ENCODE results near the gene ABHD14A. TPM values are rescaled to one million over a fixed set of nuclear protein-coding genes. Genes with fewer than 3 reads are reported as not detected.

Gene ABHD14A
- total RNA-seq, 2 experiments from 2014 or later, result 7.9 to 8.6 TPM

GRCh38 chr3:52018319-52019000 is 43.6 kb downstream of the ABHD14A start:
- DNase-seq, result no peak
- H3K27ac Mint-ChIP-seq, result no peak overlapping the region
- no peaks in the 10 kb centered on the region for H3K4me1 Mint-ChIP-seq (ENCODE audit: low read depth)
- ChIA-PET POLR2A (no interaction called here), CTCF (no interaction called here)
- H3K4me3 Mint-ChIP-seq, result no peak overlapping the region
- no peaks in the 10 kb centered on the region for H3K36me3 Mint-ChIP-seq
- H3K27me3 Mint-ChIP-seq, result no peaks in the 10 kb centered on the region
- intact Hi-C loops (cut with micrococcal nuclease), result no loop called here
- no peaks in the 10 kb centered on the region for H3K9me3 Mint-ChIP-seq

DNA sequence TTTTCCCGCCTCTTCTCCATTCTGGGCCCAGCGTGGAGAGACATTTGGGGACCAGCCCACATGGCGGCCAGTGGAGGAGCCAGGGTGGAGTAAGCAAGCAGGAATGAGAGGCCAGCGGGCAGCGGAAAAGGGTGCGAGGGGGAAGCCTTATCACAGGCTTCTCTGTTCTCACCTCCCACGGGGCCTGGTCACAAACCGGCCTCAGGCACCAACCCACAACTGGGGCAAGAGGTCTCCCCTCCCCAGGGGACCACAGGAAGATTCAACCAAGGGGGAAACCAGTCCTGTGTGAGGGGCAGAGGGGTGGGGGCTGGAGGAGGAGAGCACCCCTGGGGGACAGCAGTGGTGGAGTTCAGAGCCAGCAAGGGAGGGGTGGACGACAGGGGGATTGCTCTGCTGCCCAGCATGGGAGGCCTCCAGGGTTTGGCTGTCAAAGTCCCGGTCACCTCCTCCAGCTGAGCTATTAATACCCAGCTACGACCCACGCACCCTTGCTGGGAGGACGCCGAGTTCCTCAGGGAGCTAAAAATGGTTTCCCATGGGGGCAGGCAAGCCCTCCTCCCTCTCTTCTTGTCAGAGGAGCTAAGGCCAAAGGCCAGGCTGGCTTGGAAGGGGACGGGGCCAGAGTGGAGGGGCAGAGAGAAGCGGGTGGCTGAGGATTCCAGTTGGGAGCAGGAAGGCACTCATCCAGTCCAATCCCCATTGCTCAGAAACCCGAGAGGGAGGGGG is 44.7 kb downstream of the ABHD14A start:
- CTCF ChIA-PET, result no interaction called here
- no peak for DNase-seq
- Mint-ChIP-seq H3K9me3 (no peaks in the 10 kb centered on the region), H3K27ac (no peak overlapping the region), H3K27me3 (no peaks in the 10 kb centered on the region), H3K36me3 (no peaks in the 10 kb centered on the region), H3K4me3 (no peak overlapping the region), H3K4me1 (ENCODE audit: low read depth) (peaks cover 4% of the 10 kb centered on the region)
- intact Hi-C loops (cut with micrococcal nuclease), result no loop called here
- POLR2A ChIA-PET, result no interaction called here

DNA sequence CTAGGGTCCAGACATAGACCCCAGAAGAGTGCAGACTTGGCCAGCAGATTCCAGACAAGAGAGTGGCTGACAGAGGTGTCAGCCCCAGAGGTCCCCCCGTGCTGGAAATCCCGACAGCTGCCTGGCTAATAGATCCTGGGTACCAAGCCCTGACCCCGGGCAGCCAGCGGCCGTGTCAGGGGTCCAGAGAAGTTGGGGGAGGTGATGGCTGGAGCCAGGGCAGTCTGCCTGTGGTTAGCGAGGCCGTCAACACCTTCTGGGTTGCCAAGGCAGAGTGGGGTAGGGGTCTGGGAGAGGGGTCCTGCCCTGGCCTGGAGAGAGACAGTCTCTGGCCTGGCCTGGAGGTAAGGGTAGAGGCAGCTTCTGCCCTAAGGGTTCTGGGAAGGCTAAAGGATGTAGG is 45.9 kb downstream of the ABHD14A start:
- peaks cover 4% of the 10 kb centered on the region for H3K4me1 Mint-ChIP-seq (ENCODE audit: low read depth)
- POLR2A ChIA-PET, result no interaction called here

DNA sequence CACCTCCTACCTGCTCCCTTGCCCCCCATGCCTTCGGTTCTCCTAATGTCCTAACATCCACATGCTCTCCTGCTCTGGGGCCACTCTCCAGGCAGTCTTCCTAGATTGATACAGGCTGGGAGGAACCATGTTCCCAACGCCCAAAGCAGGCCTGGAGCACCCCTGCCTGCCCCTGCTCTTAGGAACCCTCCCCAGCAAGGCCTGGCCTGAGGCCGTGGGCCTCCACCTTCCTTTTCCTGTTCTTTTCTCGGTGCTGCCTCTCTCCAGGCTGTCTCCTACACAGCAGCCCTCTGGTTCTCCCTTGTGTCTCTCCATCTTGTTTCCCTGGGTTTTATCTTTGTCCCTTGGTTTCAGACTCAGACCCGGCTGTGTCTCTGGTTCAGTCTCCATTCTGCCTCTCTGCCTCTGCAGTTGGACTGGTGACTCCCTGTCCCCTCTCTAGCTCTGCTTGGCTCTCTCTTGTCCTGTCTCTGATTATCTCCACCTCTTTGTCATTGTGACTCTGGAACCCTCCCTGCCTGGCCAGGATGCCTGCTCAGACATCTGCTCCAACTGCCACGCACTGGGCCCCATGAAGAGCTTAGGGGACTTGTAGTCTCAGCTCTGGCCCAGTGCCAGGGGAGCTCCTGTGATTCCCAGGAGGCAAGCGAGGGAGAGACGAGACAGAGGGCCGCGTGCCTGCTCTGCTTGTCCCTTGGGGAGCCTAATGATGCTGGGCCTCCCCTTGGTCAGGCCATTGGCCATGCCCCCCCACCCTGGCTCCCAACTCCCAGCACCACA is 46.8 kb downstream of the ABHD14A start:
- peaks cover 4% of the 10 kb centered on the region for H3K4me1 Mint-ChIP-seq (ENCODE audit: low read depth)
- no peak for DNase-seq
- intact Hi-C loops (cut with micrococcal nuclease), result no loop called here
- no peak overlapping the region for H3K4me3 Mint-ChIP-seq
- CTCF ChIA-PET, result no interaction called here
- no peaks in the 10 kb centered on the region for H3K27me3 Mint-ChIP-seq
- no peak overlapping the region for H3K27ac Mint-ChIP-seq
- H3K9me3 Mint-ChIP-seq, result no peaks in the 10 kb centered on the region
- POLR2A ChIA-PET, result no interaction called here
- no peaks in the 10 kb centered on the region for H3K36me3 Mint-ChIP-seq

More for the DNA sequence above, 45.9 kb downstream of the ABHD14A start:
- H3K36me3 Mint-ChIP-seq, result no peaks in the 10 kb centered on the region
- no peak for DNase-seq
- CTCF ChIA-PET, result no interaction called here
- intact Hi-C loops (cut with micrococcal nuclease), result no loop called here
- H3K27ac Mint-ChIP-seq, result no peak overlapping the region
- no peaks in the 10 kb centered on the region for H3K9me3 Mint-ChIP-seq
- no peak overlapping the region for H3K4me3 Mint-ChIP-seq
- no peaks in the 10 kb centered on the region for H3K27me3 Mint-ChIP-seq

GRCh38 chr3:52022323-52023100 is 47.6 kb downstream of the ABHD14A start:
- DNase-seq, result no peak
- intact Hi-C loops (cut with micrococcal nuclease), result no loop called here
- ChIA-PET POLR2A (no interaction called here), CTCF (no interaction called here)
- Mint-ChIP-seq H3K9me3 (no peaks in the 10 kb centered on the region), H3K4me3 (no peak overlapping the region), H3K4me1 (ENCODE audit: low read depth) (peaks cover 4% of the 10 kb centered on the region), H3K27me3 (no peaks in the 10 kb centered on the region), H3K27ac (no peak overlapping the region), H3K36me3 (no peaks in the 10 kb centered on the region)

DNA sequence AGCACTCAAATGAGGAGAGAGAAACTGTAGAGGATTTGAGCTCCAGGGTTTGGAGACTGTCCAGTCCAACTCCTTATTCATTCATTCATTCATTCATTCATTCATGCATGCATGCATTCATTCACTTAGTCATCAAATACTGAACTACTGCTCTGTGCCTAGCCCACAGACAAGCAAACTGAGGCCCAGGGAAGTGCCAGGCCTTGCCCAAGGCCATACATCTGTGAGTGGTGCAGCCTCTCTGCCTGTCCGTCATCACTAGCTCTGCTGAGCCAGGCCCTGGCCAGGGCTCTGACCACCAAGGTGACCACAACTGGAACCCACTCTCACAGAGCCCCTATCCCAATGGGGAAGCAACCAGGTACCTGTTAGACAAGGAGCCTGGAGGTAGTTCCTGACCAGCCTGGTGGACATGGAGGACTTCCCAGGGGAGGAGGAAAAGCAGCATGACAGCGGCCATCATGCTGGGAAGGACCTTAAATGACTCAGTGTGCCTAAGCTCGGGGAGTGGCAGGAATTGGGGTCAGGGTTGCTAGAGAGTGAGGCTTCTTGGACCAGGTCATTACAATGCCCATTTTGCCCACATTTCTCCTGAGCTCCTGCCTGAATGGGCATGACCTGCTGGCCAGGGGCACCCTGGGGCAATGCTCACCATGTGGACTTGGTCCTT is 48.4 kb downstream of the ABHD14A start:
- intact Hi-C loops (cut with micrococcal nuclease), result no loop called here
- POLR2A ChIA-PET, result no interaction called here
- DNase-seq, result no peak
- Mint-ChIP-seq H3K4me3 (no peak overlapping the region), H3K9me3 (no peaks in the 10 kb centered on the region), H3K4me1 (ENCODE audit: low read depth) (peaks cover 4% of the 10 kb centered on the region), H3K27ac (no peak overlapping the region), H3K36me3 (no peaks in the 10 kb centered on the region), H3K27me3 (no peaks in the 10 kb centered on the region)
- CTCF ChIA-PET, result no interaction called here

DNA sequence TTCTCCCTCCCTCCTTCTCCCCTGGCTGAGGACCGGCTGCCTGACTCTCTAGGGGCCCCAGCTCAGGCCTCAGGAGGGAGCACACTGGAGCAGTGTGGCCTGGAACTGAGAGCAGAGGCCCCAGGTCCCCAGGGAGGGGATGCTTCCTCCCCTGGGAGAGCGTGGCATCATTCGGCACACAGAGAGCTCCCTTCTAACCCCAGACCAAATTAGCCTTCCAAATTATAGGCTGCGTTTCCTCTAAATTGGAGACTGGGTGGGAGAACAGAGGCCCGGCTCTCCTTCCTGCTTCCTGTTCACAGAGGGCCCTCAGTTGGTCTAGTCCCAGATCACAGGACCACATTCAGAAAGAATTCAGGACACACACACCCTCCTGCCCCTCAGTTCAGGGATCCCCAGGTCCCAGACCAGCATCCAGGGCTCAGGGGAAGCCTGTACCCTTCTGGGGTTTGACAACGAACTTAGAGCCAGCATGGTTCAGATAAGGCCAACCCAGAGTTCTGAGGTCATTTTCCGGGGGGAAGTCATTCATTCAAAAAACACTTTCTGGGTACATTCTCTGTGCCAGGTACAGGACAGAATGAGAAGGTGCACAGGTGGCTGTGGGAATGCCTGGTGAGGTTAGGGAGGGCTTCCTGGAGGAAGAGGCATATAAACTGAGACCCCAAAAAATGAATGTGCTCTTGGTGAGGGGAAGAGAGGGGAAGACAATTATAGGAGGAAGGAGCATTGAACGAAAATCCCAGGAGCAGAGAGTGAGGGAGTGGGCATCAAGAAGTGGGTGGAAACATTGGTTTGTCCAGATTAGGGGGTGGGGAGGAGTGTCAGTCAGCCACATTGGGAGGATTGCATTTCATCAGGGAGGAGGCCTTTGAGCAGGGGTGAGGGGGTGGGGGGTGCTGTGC is 49.2 kb downstream of the ABHD14A start:
- CTCF ChIA-PET, result no interaction called here
- Mint-ChIP-seq H3K9me3 (no peaks in the 10 kb centered on the region), H3K4me3 (no peak overlapping the region)

DNA sequence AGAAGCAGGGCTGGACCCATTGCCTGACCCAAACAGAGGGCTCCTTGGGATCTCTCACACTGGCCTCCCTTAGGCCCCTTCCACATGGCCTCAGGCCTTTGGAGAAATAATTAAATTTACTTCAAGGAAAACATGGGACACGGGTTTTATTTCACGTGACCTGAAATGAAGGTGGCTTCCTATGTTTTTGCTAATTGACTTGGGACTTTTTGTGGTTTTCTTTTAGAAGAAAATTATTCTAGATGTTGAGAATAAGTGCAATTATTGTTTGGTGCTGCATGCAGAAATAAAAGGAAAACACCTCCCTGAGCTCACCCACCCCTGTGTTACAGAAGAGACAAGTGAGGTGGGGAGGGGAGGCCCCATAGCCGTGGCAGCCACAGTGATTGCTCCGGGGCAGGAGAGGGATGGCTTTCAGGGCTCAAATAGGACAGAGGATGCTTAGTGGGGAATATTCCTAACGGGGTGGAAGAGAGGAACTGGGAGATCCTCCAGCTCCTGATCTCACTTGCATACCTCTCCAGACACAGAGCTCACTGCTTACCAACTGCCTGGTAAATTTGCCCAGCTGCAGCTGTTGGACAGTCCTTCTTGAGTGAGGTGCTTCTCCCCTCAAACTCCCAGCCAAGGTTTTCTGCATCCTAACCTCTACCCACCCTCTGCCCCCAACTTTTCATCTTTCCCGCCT is 50.0 kb downstream of the ABHD14A start:
- POLR2A ChIA-PET, result no interaction called here
- Mint-ChIP-seq H3K36me3 (no peaks in the 10 kb centered on the region), H3K27me3 (no peaks in the 10 kb centered on the region), H3K27ac (no peak overlapping the region), H3K4me3 (no peak overlapping the region), H3K9me3 (no peaks in the 10 kb centered on the region), H3K4me1 (ENCODE audit: low read depth) (peaks cover 4% of the 10 kb centered on the region)
- CTCF ChIA-PET, result interaction anchor here (1.0 to 1.1 kb wide), 2 partner anchors 19 to 24 kb away, joined by 3 read pairs; no protein-coding TSS in a partner anchor
- intact Hi-C loops (cut with micrococcal nuclease), result no loop called here
- no peak for DNase-seq

More for the DNA sequence above, 49.2 kb downstream of the ABHD14A start:
- H3K27me3 Mint-ChIP-seq, result no peaks in the 10 kb centered on the region
- no peak for DNase-seq
- no peak overlapping the region for H3K27ac Mint-ChIP-seq
- no peaks in the 10 kb centered on the region for H3K36me3 Mint-ChIP-seq
- intact Hi-C loops (cut with micrococcal nuclease), result no loop called here
- H3K4me1 Mint-ChIP-seq (ENCODE audit: low read depth), result peaks cover 4% of the 10 kb centered on the region
- POLR2A ChIA-PET, result no interaction called here

GRCh38 chr3:52025453-52025852 is 50.6 kb downstream of the ABHD14A start:
- H3K9me3 Mint-ChIP-seq, result no peaks in the 10 kb centered on the region
- H3K4me3 Mint-ChIP-seq, result no peak overlapping the region
- H3K27ac Mint-ChIP-seq, result no peak overlapping the region
- H3K27me3 Mint-ChIP-seq, result no peaks in the 10 kb centered on the region
- ChIA-PET CTCF (interaction anchor here (1.0 to 1.1 kb wide), 2 partner anchors 20 to 25 kb away, joined by 3 read pairs; no protein-coding TSS in a partner anchor), POLR2A (no interaction called here)
- peaks cover 4% of the 10 kb centered on the region for H3K4me1 Mint-ChIP-seq (ENCODE audit: low read depth)
- no peak for DNase-seq
- intact Hi-C loops (cut with micrococcal nuclease), result no loop called here
- no peaks in the 10 kb centered on the region for H3K36me3 Mint-ChIP-seq

DNA sequence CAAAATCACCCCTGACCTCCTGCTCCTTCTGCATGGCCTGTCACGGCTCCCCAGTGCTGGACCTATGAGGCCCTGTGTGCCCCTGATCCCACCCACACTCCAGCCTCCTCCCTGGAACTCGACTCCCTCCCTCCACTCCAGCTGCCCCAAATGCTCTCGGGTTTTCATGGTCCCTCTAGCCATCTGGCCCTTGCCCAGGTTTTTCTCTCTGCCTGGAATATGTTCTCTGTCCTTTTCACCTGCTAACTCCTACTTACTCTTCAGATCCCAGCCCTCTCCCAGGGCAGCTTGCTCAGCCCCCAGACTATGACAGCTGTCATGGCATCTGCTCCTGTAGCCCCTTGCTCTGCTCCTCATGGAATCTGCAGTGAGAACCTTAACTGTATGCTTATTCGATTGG is 51.2 kb downstream of the ABHD14A start:
- ChIA-PET CTCF (no interaction called here), POLR2A (no interaction called here)
- no peaks in the 10 kb centered on the region for H3K36me3 Mint-ChIP-seq
- H3K4me1 Mint-ChIP-seq (ENCODE audit: low read depth), result peaks cover 4% of the 10 kb centered on the region
- no peaks in the 10 kb centered on the region for H3K9me3 Mint-ChIP-seq
- H3K4me3 Mint-ChIP-seq, result no peak overlapping the region
- no peak for DNase-seq
- intact Hi-C loops (cut with micrococcal nuclease), result no loop called here
- no peaks in the 10 kb centered on the region for H3K27me3 Mint-ChIP-seq
- no peak overlapping the region for H3K27ac Mint-ChIP-seq
